SK-N-DZ (cell line): ENCODE data around the gene RAB11FIP4.

ENCODE experiments used
- DNase-seq: peaks from one replicate; pipeline ENCODE4 v3.0.0-alpha.2; 2015; ENCODE audit warnings: low spot score

Gene RAB11FIP4

GRCh38 chr17:31497431-31497830, 106.0 kb downstream of the RAB11FIP4 start:
- no peak for DNase-seq

DNA sequence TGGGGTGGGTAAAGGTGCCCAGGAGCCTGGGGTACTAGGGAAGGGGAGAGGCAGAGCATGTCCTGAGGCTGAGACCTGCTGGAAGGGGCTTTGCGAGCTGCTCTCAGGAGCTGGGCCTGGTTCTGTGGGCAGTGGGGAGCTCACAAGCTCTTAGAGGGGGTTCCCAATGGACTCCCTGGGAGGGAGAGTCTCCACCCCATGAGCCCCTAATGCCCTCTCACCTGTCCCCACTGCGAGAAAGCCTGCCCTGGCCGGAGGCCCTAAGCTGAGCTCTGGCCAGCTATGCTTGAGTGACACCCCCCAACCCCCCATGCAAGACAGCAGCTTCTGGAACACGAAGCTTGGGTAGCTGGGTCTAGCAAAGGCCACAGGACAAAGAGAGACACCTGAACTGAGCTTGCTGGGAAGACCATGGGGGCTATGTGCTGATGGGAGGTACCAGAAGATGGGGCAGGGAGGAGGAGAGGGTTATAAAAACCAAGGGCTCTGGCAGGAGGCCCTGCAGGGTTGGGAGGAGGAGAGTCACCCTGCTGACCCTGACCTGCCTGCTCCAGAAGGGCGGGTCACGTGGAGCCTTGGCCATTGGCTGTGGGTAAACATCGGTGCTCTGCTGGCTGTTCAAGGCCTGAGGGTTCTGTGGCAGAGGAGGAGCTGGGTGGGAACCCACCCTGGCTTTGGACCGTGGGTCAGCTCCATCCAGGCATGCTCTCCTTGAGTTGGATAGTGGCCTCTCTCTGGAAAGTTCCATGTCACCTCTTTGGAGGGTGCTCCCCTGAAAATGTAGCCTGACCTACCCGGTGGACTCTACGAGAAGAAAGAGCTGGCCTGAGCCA, 106.7 kb downstream of the RAB11FIP4 start:
- no peak for DNase-seq

- DNase-seq, result no peak
Measured at GRCh38 chr17:31499771-31500554, 108.5 kb downstream of the RAB11FIP4 start.

DNA sequence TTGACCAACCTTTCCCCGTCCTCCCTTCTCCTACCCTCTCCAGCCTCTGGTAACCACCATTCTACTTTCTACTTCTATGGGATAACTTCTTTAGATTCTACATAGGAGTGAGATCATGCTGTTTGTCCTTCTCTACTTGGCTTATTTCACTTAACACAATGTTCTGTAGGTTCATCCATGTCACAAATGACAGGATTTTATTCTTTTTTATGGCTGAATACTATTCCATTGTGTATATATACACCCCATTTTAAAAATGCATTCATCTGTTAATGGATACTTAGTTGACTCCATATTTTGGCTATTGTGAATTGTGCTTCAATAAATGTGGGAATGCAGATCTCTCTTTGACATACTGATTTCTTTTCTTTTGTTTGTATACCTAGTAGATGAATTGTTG, 115.0 kb downstream of the RAB11FIP4 start:
- no peak for DNase-seq

GRCh38 chr17:31508288-31509094, 117.0 kb downstream of the RAB11FIP4 start:
- no peak for DNase-seq

DNA sequence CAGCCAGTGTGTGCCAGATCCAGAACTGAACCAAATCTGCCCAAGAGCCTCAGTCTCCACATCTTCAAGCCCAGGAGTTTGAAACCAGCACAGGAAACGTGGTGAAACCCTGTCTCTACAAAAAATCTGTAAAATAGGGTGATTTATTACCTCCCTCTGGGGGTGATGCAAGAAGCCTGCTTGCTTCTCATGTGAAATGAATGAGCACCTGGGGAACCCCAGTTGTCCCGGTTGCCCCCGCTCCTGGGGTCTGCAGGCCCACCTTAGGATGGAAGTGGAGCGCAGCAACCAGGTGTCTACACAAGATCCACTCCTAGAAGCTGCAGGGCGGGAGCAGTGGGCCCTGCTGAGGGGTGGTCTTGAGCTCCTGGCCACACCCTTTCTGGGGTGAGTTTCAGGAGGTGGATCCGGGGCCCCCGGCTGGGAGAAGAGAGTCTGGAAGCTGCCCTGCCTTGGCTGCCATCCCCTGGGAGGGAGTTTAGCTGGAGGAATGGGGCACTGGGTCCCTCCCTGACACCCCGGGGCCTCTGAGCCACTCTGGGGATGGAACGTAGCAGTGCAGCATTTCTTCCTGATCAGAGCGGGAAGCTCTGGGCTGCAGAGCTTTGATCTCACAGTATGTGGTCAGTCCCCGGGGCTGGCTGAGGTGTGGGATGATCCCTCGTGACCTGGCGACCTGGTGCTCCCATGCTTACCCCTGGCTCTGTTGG, 117.8 kb downstream of the RAB11FIP4 start:
- DNase-seq, result no peak

- no peak for DNase-seq
Measured at GRCh38 chr17:31509805-31510177, 118.3 kb downstream of the RAB11FIP4 start.

DNA sequence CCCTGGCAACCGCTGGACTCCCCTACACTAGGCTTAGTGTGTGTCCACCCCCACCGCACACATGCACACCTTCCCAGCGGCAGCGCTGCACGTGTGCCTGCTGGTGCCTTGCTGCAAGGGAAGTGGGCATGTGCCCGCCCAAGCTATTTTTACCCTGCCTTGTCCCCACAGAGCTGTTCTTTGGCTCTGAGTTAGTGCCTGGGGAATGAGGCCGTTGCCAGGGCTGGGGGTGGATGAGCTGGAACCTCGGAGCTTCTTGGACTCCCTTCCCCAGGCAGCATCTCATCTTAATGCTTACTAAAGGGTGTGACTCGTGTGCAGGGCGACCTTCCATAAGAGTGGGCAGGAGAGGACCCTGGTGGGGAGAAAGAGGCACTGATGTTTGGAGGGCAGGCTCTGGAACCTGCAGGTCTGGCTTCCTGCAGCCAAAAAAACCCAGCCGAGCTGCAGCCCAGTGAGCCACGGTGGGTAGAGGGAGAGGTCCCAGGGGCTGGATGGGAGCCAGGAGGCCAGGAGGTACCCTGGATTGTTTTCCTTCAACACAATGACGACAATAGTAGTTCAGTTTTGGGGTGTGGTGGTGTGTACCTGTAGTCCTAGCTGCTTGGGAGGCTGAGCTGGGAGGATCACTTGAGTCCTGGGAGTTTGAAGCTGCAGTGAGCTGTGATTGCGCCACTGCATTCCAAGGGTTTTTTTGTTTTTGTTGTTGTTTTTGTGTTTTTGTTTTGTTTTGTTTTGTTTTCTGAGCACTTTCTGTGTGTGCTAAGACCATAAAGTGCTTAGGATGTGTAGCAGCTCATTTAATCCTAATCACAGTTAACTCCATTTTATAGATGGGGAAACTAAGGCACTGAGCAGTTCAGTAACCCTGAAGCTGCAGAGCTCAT, 119.1 kb downstream of the RAB11FIP4 start:
- no peak for DNase-seq

DNA sequence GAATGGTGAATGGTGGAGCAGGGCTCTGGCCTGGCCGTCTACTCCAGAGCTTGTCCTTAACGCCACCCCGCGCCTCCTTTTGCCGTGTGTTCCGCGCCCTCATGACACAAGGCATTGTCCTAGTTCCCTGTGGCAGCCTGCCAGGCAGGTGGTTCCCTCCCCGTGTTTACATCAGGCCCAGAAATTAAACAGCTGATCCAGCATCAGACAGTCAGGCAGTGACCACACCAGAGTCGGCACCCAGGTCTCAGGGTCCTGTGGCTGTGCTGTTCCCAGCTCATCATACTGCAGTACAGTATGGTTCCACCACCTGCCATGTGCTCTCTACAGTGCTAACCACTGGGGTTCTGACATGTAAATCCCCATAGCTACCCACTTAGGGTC, 119.7 kb downstream of the RAB11FIP4 start:
- no peak for DNase-seq

- DNase-seq, result no peak
Measured at GRCh38 chr17:31511580-31511979, 120.1 kb downstream of the RAB11FIP4 start.

DNA sequence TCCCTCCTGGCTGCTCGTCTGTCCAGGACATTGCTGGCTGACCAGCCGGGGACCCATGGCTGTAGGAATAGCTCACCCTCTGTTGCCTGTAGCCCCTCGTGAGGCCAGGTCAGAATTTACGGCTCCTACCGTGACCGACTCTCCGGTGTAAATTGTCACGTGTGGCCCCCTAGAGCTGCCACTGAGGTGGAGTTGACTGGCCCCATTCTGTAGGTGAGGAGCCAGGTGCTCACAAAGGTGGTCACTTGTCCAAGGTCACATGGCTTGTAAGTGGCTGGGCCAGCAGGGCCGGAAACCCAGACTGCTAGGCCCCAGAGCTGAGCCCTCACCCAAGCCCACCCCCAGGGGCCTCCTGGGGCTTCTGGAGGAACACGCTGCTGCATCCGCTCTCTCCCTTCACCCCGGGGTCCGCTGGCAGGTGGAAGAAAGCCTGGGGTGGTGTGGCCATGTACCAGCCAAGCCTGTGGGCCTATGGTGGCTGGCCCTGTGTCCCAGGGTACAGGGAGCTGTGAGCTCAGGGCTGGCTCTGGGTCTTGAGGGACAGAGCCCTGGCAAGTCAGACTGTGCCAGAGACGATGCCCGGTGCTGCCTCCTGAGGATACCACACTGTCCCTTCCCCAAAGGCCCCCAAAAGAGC, 120.7 kb downstream of the RAB11FIP4 start:
- DNase-seq, result no peak

DNA sequence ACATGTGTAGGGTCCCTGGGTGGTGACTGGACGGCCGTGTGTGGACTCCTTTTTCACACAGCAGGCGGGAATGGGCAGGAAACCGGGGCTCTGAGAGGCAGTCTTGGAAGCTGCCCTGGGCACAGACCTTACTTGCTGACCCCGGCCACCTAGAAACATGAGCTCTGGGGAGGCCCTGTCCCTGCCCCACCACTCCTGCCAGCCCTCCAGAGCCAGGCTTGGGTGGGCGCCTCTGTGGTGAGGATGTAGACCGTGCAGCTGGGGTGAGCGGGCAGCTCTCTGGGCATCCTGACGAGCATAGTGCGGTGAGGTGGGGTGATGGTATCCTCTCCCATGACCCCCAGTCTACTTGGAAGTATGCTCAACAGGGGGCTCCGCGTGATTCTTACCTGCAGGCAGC, 121.3 kb downstream of the RAB11FIP4 start:
- no peak for DNase-seq

DNA sequence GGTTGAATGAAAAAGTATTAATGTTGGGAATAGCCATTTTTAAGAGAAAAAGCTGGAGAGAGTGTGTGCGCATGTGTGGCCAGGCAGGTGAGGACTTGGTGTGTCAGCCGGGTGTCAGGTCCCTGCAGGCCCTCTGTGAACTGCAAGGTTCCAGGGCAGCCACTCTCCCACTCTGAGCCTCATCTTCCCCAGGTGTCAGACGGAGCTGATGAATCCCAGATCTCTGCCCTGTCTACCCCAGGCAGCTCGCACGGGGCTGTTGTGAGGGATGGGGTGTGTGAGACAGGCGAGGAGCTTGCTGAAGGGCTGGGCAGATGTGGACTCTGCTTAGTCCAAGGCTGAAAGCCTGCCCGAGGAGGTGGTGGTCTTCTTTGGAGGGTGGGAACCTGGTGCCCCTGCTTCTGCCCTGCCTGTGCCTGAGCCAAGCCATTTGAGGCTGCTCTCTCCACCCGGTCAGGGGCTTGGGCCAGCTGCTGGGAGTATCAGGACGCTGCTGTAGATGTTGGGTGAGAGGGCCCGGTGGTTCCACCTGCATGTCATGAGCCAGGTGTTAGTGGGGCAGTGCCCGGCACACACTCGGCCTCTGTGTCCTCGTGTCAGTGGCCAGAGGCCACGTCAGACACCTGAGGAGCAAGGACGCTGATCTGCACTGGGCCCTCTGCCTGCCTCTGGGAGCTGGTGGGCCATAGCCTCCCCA, 122.4 kb downstream of the RAB11FIP4 start:
- peak; percentile 83 for DNase-seq

GRCh38 chr17:31515267-31515666, 123.8 kb downstream of the RAB11FIP4 start:
- DNase-seq, result no peak

DNA sequence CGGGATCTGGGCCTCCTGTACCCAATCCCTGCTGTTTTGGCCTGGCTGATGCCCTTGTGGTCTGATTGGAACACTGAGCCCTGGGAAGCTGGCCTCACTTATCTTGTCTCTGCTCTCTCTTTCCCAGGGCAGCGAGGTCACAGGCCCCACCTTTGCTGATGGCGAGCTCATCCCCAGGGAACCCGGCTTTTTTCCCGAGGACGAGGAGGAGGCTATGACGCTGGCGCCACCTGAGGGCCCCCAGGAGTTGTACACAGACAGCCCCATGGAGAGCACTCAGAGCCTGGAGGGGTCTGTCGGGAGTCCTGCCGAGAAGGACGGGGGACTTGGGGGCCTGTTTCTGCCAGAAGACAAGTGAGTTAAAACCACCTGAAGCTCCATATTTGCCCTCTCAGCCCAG, 126.0 kb downstream of the RAB11FIP4 start:
- DNase-seq, result peak; percentile 65

DNA sequence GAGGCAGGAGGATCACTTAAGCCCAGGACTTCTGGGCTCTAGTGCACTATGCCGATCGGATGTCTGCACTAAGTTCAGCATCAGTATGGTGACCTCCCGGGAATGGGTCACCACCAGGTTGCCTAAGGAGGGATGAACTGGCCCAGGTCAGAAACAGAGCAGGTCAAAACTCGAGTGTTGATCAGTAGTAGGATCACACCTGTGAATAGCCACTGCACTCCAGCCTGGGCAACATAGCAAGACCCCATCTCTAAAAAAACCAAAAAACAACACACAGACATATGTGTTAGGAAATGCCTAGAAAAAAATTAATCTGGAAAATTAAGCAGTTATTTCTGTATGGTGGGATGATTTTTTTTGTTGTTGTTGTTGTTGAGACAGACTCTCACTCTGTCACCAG, 127.0 kb downstream of the RAB11FIP4 start:
- DNase-seq, result no peak

- DNase-seq, result no peak
Measured at GRCh38 chr17:31521632-31522283, 130.3 kb downstream of the RAB11FIP4 start.

- DNase-seq, result no peak
Measured at GRCh38 chr17:31522284-31522931, 130.9 kb downstream of the RAB11FIP4 start.
